ENCODE measurements around the gene SRXN1. TPM values are rescaled to one million over a fixed set of nuclear protein-coding genes. Genes with fewer than 3 reads are reported as not detected.

Gene SRXN1
- total and polyA plus RNA-seq, 9 of the 15 experiments (the other 6 are each of a cell fraction or from before 2014, with no cell fraction given): 6.8 to 36.4 (median 21.6) TPM

- no peak for TF ChIP-seq ZNF217 (CRISPR knock-in tag; IDR thresholded peaks at IDR 0.05)
- no peak for TF ChIP-seq SIX5 (IDR thresholded peaks at IDR 0.05; ENCODE audit: borderline replicate concordance in 1 of 2, insufficient read depth in 1 of 2, low read depth in 1 of 2, low read length in 2 of 2)
- no peak for TF ChIP-seq THRB (CRISPR knock-in tag; conservative IDR thresholded peaks at IDR 0.05)
- no peak for TF ChIP-seq TRIM28 (IDR thresholded peaks at IDR 0.05)
- TF ChIP-seq POLR3G (IDR thresholded peaks at IDR 0.05; ENCODE audit: extremely low read depth, insufficient read length, insufficient replicate concordance): no peak
- TF ChIP-seq MIER1 (IDR thresholded peaks at IDR 0.05; ENCODE audit: low read depth): peak; percentile 72; the same call in 1 of the 2 replicates
Measured at GRCh38 chr20:675453-676314, 22.7 kb upstream of the SRXN1 start, which contains the start of gene SCRT2 (continued).

- POLR2A ChIA-PET: interaction anchor here (1.7 kb wide), 1 partner anchor 8 kb away, joined by 5 read pairs; no protein-coding TSS in a partner anchor
- no peak for ATAC-seq
- FAIRE-seq: no peak
- H3K4me1 ChIP-seq (replicated peaks in 1 of 2; ENCODE audit: control insufficient read depth in 2 of 2, insufficient read depth in 2 of 2, low read length in 2 of 2): peaks cover 34 to 66% of the 10 kb centered on the region in 2 experiments
- no peak for DNase-seq (ENCODE audit: extremely low read depth in 1 of 4, low spot score in 3 of 4)
- CTCF ChIA-PET (ENCODE audit: low intra/inter-chr PET ratio): no interaction called here
- H2AFZ ChIP-seq (ENCODE audit: low read depth, low read length): no peak overlapping the region
- H3K4me3 ChIP-seq: peak overlapping the region; percentile 37
- intact Hi-C loops (cut with micrococcal nuclease): no loop called here
- no peak overlapping the region for H3K27ac ChIP-seq (ENCODE audit: extremely low read depth, low read depth, low read length)
- no peaks in the 10 kb centered on the region; a peak in 1 of 5 replicates for H3K27me3 ChIP-seq (ENCODE audit: control insufficient read depth in 2 of 2, insufficient read depth in 2 of 2, low read length in 2 of 2)
- H3K79me2 ChIP-seq (ENCODE audit: control insufficient read depth, insufficient read depth, low read length): no peaks in the 10 kb centered on the region; the same call in 2 of the 3 replicates
- no peak for TF ChIP-seq RBFOX2 (IDR thresholded peaks at IDR 0.05; ENCODE audit: low read depth, low read length)
- TF ChIP-seq, protein P1, sequence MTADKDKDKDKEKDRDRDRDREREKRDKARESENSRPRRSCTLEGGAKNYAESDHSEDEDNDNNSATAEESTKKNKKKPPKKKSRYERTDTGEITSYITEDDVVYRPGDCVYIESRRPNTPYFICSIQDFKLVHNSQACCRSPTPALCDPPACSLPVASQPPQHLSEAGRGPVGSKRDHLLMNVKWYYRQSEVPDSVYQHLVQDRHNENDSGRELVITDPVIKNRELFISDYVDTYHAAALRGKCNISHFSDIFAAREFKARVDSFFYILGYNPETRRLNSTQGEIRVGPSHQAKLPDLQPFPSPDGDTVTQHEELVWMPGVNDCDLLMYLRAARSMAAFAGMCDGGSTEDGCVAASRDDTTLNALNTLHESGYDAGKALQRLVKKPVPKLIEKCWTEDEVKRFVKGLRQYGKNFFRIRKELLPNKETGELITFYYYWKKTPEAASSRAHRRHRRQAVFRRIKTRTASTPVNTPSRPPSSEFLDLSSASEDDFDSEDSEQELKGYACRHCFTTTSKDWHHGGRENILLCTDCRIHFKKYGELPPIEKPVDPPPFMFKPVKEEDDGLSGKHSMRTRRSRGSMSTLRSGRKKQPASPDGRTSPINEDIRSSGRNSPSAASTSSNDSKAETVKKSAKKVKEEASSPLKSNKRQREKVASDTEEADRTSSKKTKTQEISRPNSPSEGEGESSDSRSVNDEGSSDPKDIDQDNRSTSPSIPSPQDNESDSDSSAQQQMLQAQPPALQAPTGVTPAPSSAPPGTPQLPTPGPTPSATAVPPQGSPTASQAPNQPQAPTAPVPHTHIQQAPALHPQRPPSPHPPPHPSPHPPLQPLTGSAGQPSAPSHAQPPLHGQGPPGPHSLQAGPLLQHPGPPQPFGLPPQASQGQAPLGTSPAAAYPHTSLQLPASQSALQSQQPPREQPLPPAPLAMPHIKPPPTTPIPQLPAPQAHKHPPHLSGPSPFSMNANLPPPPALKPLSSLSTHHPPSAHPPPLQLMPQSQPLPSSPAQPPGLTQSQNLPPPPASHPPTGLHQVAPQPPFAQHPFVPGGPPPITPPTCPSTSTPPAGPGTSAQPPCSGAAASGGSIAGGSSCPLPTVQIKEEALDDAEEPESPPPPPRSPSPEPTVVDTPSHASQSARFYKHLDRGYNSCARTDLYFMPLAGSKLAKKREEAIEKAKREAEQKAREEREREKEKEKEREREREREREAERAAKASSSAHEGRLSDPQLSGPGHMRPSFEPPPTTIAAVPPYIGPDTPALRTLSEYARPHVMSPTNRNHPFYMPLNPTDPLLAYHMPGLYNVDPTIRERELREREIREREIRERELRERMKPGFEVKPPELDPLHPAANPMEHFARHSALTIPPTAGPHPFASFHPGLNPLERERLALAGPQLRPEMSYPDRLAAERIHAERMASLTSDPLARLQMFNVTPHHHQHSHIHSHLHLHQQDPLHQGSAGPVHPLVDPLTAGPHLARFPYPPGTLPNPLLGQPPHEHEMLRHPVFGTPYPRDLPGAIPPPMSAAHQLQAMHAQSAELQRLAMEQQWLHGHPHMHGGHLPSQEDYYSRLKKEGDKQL (CRISPR knock-in tag; IDR thresholded peaks at IDR 0.05; ENCODE audit: borderline replicate concordance): 0 out of 2 replicates have a peak, but pooled peaks have one; percentile 70
- H3K9ac ChIP-seq (ENCODE audit: insufficient read depth in 1 of 2, low read depth in 2 of 2, low read length in 2 of 2): peak overlapping the region in 1 of 2 experiments; percentile 86; a peak in 1 of 4 replicates
- 11% methylated on average over 6 of the region's 25 CpGs for WGBS (ENCODE audit: insufficient coverage, low coverage, missing lambda C conversion rate)
- H3K4me2 ChIP-seq (ENCODE audit: insufficient read depth, low read length): peak overlapping the region; percentile 37; the same call in 1 of the 2 replicates
- no peaks in the 10 kb centered on the region for H3K9me1 ChIP-seq (ENCODE audit: control insufficient read depth, insufficient read depth, low read length)
- no peaks in the 10 kb centered on the region for H3K9me3 ChIP-seq (replicated peaks; ENCODE audit: control insufficient read depth, insufficient read depth, low read depth, low read length)
- in situ Hi-C loops (cut with MboI): no loop called here
- no peaks in the 10 kb centered on the region for H3K36me3 ChIP-seq (ENCODE audit: control insufficient read depth, insufficient read depth, low read length)
- BruUV-seq (replicated peaks): no TSS peak
- H4K20me1 ChIP-seq (replicated peaks; ENCODE audit: control insufficient read depth, insufficient read depth, low read length): no peaks in the 10 kb centered on the region
Measured at GRCh38 chr20:675033-675452, 22.0 kb upstream of the SRXN1 start.

Data from K562 (cell line).